Naive B cell (primary cell): Measurements from ENCODE around the gene KIRREL3. TPM values are rescaled to one million over a fixed set of nuclear protein-coding genes. Genes with fewer than 3 reads are reported as not detected.

Experiments used
- ATAC-seq, 2 donors: fragments of 150-1000 bp; cut with Tn5 transposase; 2 replicates each; pipeline ENCODE4 v1.10.0; 2021; ENCODE audit warnings: low read depth in 2 of 2, mild to moderate bottlenecking in 2 of 2, moderate library complexity in 2 of 2
- DNase-seq: peaks from one replicate; pipeline ENCODE4 v3.0.0; 2022
- H3K27ac Mint-ChIP-seq, 6 donors: one replicate each; pipeline ENCODE4 v1.8.0; 2020 to 2022; ENCODE audit warnings: mild to moderate bottlenecking in 6 of 6, mixed read lengths in 6 of 6, moderate library complexity in 5 of 6, inconsistent platforms in 2 of 6
- H3K27me3 Mint-ChIP-seq, 3 donors: one replicate each; pipeline ENCODE4 v1.8.0; 2021 to 2022; ENCODE audit warnings: mixed read lengths in 3 of 3, mild to moderate bottlenecking in 1 of 3
- H3K36me3 Mint-ChIP-seq, 2 donors: one replicate each; pipeline ENCODE4 v1.8.0; 2020 to 2022; ENCODE audit warnings: mixed read lengths in 2 of 2, inconsistent platforms in 1 of 2, mild to moderate bottlenecking in 1 of 2
- H3K4me1 Mint-ChIP-seq, 3 donors: one replicate each; pipeline ENCODE4 v1.8.0; 2020 to 2022; ENCODE audit warnings: mixed read lengths in 3 of 3, inconsistent platforms in 1 of 3, mild to moderate bottlenecking in 1 of 3, moderate library complexity in 1 of 3
- H3K4me3 Mint-ChIP-seq, 8 donors: one replicate each; pipeline ENCODE4 v1.8.0; 2020 to 2022; ENCODE audit warnings: mild to moderate bottlenecking in 8 of 8, mixed read lengths in 8 of 8, moderate library complexity in 8 of 8, inconsistent platforms in 2 of 8
- H3K9me3 Mint-ChIP-seq, 7 donors: one replicate each; pipeline ENCODE4 v1.8.0; 2020 to 2022; ENCODE audit warnings: mixed read lengths in 7 of 7, mild to moderate bottlenecking in 5 of 7, inconsistent platforms in 2 of 7, moderate library complexity in 1 of 7
- polyA plus RNA-seq, 6 donors: library from polyadenylated mRNA; unstranded; fragments of 300-500 nt; fragmentation: Illumina TruSeq; gene quantifications; one replicate each; pipeline ENCODE4 v1.2.3, GENCODE V29; 2021; ENCODE audit warnings: low read depth in 6 of 6

Gene KIRREL3
- not detected for polyA plus RNA-seq

- Mint-ChIP-seq H3K4me3 (no peak within 1 kb of the TSS), H3K4me1 (peaks cover 0 to 3% (median 0%) of the 10 kb centered on the region in 3 donors), H3K27ac (no peak within 1 kb of the TSS), H3K36me3 (no peaks in the 10 kb centered on the region), H3K27me3 (peaks cover 8 to 43% (median 37%) of the 10 kb centered on the region in 3 donors), H3K9me3 (peaks cover 0 to 2% (median 0%) of the 10 kb centered on the region in 7 donors)
- DNase-seq (no peak), ATAC-seq (no peak)
Observed at GRCh38 chr11:127000291-127000968, at the start of gene KIRREL3. Gene KIRREL3, minus strand, starts transcription at chr11:127000770.

- H3K4me1 Mint-ChIP-seq: no peaks in the 10 kb centered on the region
Observed at GRCh38 chr11:127050186-127050585, 49.6 kb upstream of the KIRREL3 start.

GRCh38 chr11:127049486-127049885 is 48.9 kb upstream of the KIRREL3 start:
- Mint-ChIP-seq H3K27me3 (no peaks in the 10 kb centered on the region), H3K36me3 (no peaks in the 10 kb centered on the region), H3K4me3 (no peak overlapping the region), H3K9me3 (peaks cover 0 to 4% (median 0%) of the 10 kb centered on the region in 7 donors), H3K27ac (no peak overlapping the region), H3K4me1 (no peaks in the 10 kb centered on the region)
- ATAC-seq (no peak), DNase-seq (no peak)

More at GRCh38 chr11:127050186-127050585, 49.6 kb upstream of the KIRREL3 start:
- Mint-ChIP-seq H3K4me3 (no peak overlapping the region), H3K27ac (no peak overlapping the region), H3K36me3 (no peaks in the 10 kb centered on the region), H3K27me3 (no peaks in the 10 kb centered on the region), H3K9me3 (peaks cover 0 to 4% (median 0%) of the 10 kb centered on the region in 7 donors)
- no peak for DNase-seq
- ATAC-seq: no peak

- ATAC-seq (no peak), DNase-seq (no peak)
- Mint-ChIP-seq H3K27me3 (peaks cover 0 to 7% (median 6%) of the 10 kb centered on the region in 3 donors), H3K27ac (no peak overlapping the region), H3K9me3 (peaks cover 0 to 4% (median 0%) of the 10 kb centered on the region in 7 donors), H3K4me1 (no peaks in the 10 kb centered on the region), H3K36me3 (no peaks in the 10 kb centered on the region), H3K4me3 (no peak overlapping the region)
Observed at GRCh38 chr11:127044535-127044934, 44.0 kb upstream of the KIRREL3 start.

- no peak overlapping the region for H3K4me3 Mint-ChIP-seq
- no peaks in the 10 kb centered on the region for H3K36me3 Mint-ChIP-seq
- H3K9me3 Mint-ChIP-seq: peaks cover 0 to 7% (median 0%) of the 10 kb centered on the region in 7 donors
Observed at GRCh38 chr11:127042445-127042844, 41.9 kb upstream of the KIRREL3 start.

GRCh38 chr11:127039591-127039990 is 39.0 kb upstream of the KIRREL3 start:
- Mint-ChIP-seq H3K27me3 (peaks cover 8 to 23% (median 12%) of the 10 kb centered on the region in 3 donors), H3K4me3 (no peak overlapping the region), H3K9me3 (peaks cover 0 to 7% (median 1%) of the 10 kb centered on the region in 7 donors), H3K27ac (no peak overlapping the region), H3K36me3 (no peaks in the 10 kb centered on the region), H3K4me1 (no peaks in the 10 kb centered on the region)
- ATAC-seq (no peak), DNase-seq (no peak)

More at GRCh38 chr11:127042445-127042844, 41.9 kb upstream of the KIRREL3 start:
- Mint-ChIP-seq H3K27me3 (peaks cover 8 to 12% (median 12%) of the 10 kb centered on the region in 3 donors), H3K27ac (no peak overlapping the region), H3K4me1 (no peaks in the 10 kb centered on the region)
- ATAC-seq (no peak), DNase-seq (no peak)

- ATAC-seq (no peak), DNase-seq (no peak)
- no peak overlapping the region for H3K4me3 Mint-ChIP-seq
- H3K9me3 Mint-ChIP-seq: peaks cover 2 to 12% (median 5%) of the 10 kb centered on the region in 7 donors
- H3K27me3 Mint-ChIP-seq: peaks cover 5 to 23% (median 8%) of the 10 kb centered on the region in 3 donors
- no peaks in the 10 kb centered on the region for H3K36me3 Mint-ChIP-seq
- H3K4me1 Mint-ChIP-seq: no peaks in the 10 kb centered on the region
- H3K27ac Mint-ChIP-seq: no peak overlapping the region
Observed at GRCh38 chr11:127037596-127037995, 37.0 kb upstream of the KIRREL3 start.

- H3K4me3 Mint-ChIP-seq: no peak overlapping the region
- no peaks in the 10 kb centered on the region for H3K4me1 Mint-ChIP-seq
- peaks cover 5 to 20% (median 8%) of the 10 kb centered on the region in 3 donors for H3K27me3 Mint-ChIP-seq
- ATAC-seq (no peak), DNase-seq (no peak)
- no peaks in the 10 kb centered on the region for H3K36me3 Mint-ChIP-seq
- no peak overlapping the region for H3K27ac Mint-ChIP-seq
- H3K9me3 Mint-ChIP-seq: peaks cover 3 to 14% (median 6%) of the 10 kb centered on the region in 7 donors
Observed at GRCh38 chr11:127037001-127037400, 36.4 kb upstream of the KIRREL3 start.

- H3K27ac Mint-ChIP-seq: no peak overlapping the region
- H3K27me3 Mint-ChIP-seq: peaks cover 5 to 20% (median 8%) of the 10 kb centered on the region in 3 donors
- no peaks in the 10 kb centered on the region for H3K4me1 Mint-ChIP-seq
- DNase-seq: no peak
- no peak overlapping the region for H3K4me3 Mint-ChIP-seq
- no peak for ATAC-seq
- peaks cover 4 to 14% (median 6%) of the 10 kb centered on the region in 7 donors for H3K9me3 Mint-ChIP-seq
- H3K36me3 Mint-ChIP-seq: no peaks in the 10 kb centered on the region
Observed at GRCh38 chr11:127035824-127036223, 35.3 kb upstream of the KIRREL3 start.

GRCh38 chr11:127034973-127035372 is 34.4 kb upstream of the KIRREL3 start:
- Mint-ChIP-seq H3K4me1 (no peaks in the 10 kb centered on the region), H3K27me3 (peaks cover 5 to 19% (median 8%) of the 10 kb centered on the region in 3 donors), H3K36me3 (no peaks in the 10 kb centered on the region), H3K4me3 (no peak overlapping the region), H3K27ac (no peak overlapping the region), H3K9me3 (peaks cover 4 to 14% (median 6%) of the 10 kb centered on the region in 7 donors)
- ATAC-seq: no peak
- no peak for DNase-seq

GRCh38 chr11:127028648-127029047 is 28.1 kb upstream of the KIRREL3 start:
- peaks cover 2 to 10% (median 6%) of the 10 kb centered on the region in 7 donors for H3K9me3 Mint-ChIP-seq
- no peaks in the 10 kb centered on the region for H3K36me3 Mint-ChIP-seq
- no peak overlapping the region for H3K4me3 Mint-ChIP-seq
- H3K27me3 Mint-ChIP-seq: no peaks in the 10 kb centered on the region
- DNase-seq: no peak
- H3K27ac Mint-ChIP-seq: no peak overlapping the region
- H3K4me1 Mint-ChIP-seq: no peaks in the 10 kb centered on the region
- ATAC-seq: no peak

GRCh38 chr11:127027789-127028188 is 27.2 kb upstream of the KIRREL3 start:
- Mint-ChIP-seq H3K4me1 (no peaks in the 10 kb centered on the region), H3K27ac (no peak overlapping the region), H3K4me3 (no peak overlapping the region), H3K27me3 (no peaks in the 10 kb centered on the region), H3K36me3 (no peaks in the 10 kb centered on the region), H3K9me3 (peaks cover 2 to 6% (median 3%) of the 10 kb centered on the region in 7 donors)
- no peak for ATAC-seq
- DNase-seq: no peak

- no peak overlapping the region for H3K27ac Mint-ChIP-seq
- ATAC-seq (no peak), DNase-seq (no peak)
Observed at GRCh38 chr11:127027000-127027399, 26.4 kb upstream of the KIRREL3 start.

GRCh38 chr11:127023991-127024390 is 23.4 kb upstream of the KIRREL3 start:
- Mint-ChIP-seq H3K4me3 (no peak overlapping the region), H3K9me3 (peaks cover 0 to 2% (median 0%) of the 10 kb centered on the region in 7 donors), H3K27me3 (peaks cover 3 to 10% (median 5%) of the 10 kb centered on the region in 3 donors), H3K27ac (no peak overlapping the region), H3K4me1 (no peaks in the 10 kb centered on the region), H3K36me3 (no peaks in the 10 kb centered on the region)
- no peak for ATAC-seq
- DNase-seq: no peak

More at GRCh38 chr11:127027000-127027399, 26.4 kb upstream of the KIRREL3 start:
- Mint-ChIP-seq H3K4me1 (no peaks in the 10 kb centered on the region), H3K4me3 (no peak overlapping the region), H3K27me3 (no peaks in the 10 kb centered on the region), H3K9me3 (peaks cover 0 to 4% (median 0%) of the 10 kb centered on the region in 7 donors), H3K36me3 (no peaks in the 10 kb centered on the region)
